Astrocyte (in vitro differentiated cells and primary cell): ENCODE results near the gene DAO.

Experiments
- EZH2 ChIP-seq: IDR thresholded peaks from 2 replicates; pipeline ENCODE4 v1.6.1; 2012; ENCODE audit warnings: mild to moderate bottlenecking, low read length, inconsistent platforms; ENCODE audit not compliant: insufficient read depth
- TF ChIP-seq, protein P1 (sequence below): IDR thresholded peaks from 2 replicates; pipeline ENCODE4 v1.5.1; 2011; ENCODE audit warnings: low read depth, mild to moderate bottlenecking, inconsistent platforms, low read length, moderate library complexity; ENCODE audit not compliant: insufficient read depth

DNA sequence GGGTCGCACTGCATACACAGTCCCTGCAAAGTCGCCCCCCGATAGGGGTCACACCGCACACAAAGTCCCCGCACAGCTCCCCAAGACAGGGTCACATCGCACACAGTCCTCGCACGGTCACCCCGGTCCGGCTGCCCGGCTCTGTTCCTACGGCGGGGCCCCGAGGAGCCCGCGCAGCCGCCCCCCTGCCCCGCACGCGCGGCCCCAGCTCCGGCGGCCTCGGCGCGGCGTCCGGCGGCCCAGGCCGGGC lies 22.8 kb upstream of the DAO start:
- TF ChIP-seq, protein P1, sequence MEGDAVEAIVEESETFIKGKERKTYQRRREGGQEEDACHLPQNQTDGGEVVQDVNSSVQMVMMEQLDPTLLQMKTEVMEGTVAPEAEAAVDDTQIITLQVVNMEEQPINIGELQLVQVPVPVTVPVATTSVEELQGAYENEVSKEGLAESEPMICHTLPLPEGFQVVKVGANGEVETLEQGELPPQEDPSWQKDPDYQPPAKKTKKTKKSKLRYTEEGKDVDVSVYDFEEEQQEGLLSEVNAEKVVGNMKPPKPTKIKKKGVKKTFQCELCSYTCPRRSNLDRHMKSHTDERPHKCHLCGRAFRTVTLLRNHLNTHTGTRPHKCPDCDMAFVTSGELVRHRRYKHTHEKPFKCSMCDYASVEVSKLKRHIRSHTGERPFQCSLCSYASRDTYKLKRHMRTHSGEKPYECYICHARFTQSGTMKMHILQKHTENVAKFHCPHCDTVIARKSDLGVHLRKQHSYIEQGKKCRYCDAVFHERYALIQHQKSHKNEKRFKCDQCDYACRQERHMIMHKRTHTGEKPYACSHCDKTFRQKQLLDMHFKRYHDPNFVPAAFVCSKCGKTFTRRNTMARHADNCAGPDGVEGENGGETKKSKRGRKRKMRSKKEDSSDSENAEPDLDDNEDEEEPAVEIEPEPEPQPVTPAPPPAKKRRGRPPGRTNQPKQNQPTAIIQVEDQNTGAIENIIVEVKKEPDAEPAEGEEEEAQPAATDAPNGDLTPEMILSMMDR, result no peak
- no peak for TF ChIP-seq EZH2
